ENCODE data around the gene PLEKHJ1. TPM values are rescaled to one million over a fixed set of nuclear protein-coding genes. Genes with fewer than 3 reads are reported as not detected.

The PLEKHJ1 gene
- total and polyA plus RNA-seq, 2 of the 13 experiments (the other 11 are each of a cell fraction or from before 2014, with no cell fraction given) = 70.5 to 130 TPM

DNA sequence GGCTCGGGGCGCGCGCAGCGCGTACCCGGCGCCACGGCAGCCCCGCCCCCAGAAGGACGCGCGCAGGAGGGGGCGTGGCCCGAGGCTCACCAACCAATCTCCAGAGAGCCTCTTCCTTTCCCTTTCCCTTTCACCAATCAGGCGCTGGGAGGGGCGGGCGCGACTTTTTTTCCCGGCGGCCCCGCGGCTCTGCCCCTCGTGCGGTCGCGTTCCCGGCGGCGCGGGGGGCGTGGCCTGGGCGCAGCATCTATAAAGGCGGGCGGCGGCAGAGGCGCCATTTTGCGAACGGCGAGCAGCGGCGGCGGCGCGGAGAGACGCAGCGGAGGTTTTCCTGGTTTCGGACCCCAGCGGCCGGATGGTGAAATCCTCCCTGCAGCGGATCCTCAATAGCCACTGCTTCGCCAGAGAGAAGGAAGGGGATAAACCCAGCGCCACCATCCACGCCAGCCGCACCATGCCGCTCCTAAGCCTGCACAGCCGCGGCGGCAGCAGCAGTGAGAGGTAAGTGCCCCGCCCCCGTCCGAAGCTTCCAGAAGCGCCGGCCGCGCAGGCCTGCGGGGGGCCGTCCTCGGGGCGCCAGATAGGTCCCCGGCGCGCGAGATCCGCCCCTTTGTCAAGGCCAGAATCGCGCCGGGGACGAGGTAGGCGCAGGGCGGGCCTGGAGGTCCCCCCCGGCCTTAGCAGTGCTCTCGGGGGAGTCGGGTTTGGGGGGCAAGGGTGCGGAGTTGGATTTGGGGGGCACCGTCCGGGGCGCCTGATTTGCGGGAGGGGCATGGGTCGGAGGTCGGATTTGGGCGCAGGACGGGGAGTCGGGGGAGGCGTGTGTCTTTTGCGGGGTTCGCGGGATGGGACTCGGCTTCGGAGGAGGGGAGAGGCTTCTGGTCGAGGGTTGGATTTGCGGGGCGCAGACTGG lies 33.4 kb upstream of the PLEKHJ1 start (continued):
- TF ChIP-seq STAT5B (CRISPR knock-in tag; IDR thresholded peaks at IDR 0.05) (peak; percentile 90; the same call in 1 of the 2 replicates), ZNF552 (CRISPR knock-in tag; IDR thresholded peaks at IDR 0.05; ENCODE audit: borderline replicate concordance) (no peak), HNRNPL (IDR thresholded peaks at IDR 0.05; ENCODE audit: low read depth, low read length) (no peak), ZNF746 (CRISPR knock-in tag; IDR thresholded peaks at IDR 0.05) (peak; percentile 52; the same call in 1 of the 2 replicates), ZNF275 (CRISPR knock-in tag; IDR thresholded peaks at IDR 0.05; ENCODE audit: borderline replicate concordance) (peak; percentile 76; the same call in 1 of the 2 replicates), JUN (CRISPR knock-in tag; IDR thresholded peaks at IDR 0.05) (no peak), NCOA5 (CRISPR knock-in tag; IDR thresholded peaks at IDR 0.05) (no peak), GATA4 (IDR thresholded peaks at IDR 0.05; ENCODE audit: borderline replicate concordance, low read depth) (peak; percentile 78), SRSF4 (IDR thresholded peaks at IDR 0.05; ENCODE audit: low read depth, low read length, poor library complexity, severe bottlenecking) (no peak), ZHX2 (IDR thresholded peaks at IDR 0.05; ENCODE audit: low read depth) (peak; percentile 83), ZHX2 (CRISPR knock-in tag; IDR thresholded peaks at IDR 0.05; ENCODE audit: borderline replicate concordance) (no peak), ZFY (CRISPR knock-in tag; IDR thresholded peaks at IDR 0.05) (peak; percentile 55; the same call in 1 of the 2 replicates), PREB (CRISPR knock-in tag; IDR thresholded peaks at IDR 0.05) (no peak)
- TF ChIP-seq, protein P1, sequence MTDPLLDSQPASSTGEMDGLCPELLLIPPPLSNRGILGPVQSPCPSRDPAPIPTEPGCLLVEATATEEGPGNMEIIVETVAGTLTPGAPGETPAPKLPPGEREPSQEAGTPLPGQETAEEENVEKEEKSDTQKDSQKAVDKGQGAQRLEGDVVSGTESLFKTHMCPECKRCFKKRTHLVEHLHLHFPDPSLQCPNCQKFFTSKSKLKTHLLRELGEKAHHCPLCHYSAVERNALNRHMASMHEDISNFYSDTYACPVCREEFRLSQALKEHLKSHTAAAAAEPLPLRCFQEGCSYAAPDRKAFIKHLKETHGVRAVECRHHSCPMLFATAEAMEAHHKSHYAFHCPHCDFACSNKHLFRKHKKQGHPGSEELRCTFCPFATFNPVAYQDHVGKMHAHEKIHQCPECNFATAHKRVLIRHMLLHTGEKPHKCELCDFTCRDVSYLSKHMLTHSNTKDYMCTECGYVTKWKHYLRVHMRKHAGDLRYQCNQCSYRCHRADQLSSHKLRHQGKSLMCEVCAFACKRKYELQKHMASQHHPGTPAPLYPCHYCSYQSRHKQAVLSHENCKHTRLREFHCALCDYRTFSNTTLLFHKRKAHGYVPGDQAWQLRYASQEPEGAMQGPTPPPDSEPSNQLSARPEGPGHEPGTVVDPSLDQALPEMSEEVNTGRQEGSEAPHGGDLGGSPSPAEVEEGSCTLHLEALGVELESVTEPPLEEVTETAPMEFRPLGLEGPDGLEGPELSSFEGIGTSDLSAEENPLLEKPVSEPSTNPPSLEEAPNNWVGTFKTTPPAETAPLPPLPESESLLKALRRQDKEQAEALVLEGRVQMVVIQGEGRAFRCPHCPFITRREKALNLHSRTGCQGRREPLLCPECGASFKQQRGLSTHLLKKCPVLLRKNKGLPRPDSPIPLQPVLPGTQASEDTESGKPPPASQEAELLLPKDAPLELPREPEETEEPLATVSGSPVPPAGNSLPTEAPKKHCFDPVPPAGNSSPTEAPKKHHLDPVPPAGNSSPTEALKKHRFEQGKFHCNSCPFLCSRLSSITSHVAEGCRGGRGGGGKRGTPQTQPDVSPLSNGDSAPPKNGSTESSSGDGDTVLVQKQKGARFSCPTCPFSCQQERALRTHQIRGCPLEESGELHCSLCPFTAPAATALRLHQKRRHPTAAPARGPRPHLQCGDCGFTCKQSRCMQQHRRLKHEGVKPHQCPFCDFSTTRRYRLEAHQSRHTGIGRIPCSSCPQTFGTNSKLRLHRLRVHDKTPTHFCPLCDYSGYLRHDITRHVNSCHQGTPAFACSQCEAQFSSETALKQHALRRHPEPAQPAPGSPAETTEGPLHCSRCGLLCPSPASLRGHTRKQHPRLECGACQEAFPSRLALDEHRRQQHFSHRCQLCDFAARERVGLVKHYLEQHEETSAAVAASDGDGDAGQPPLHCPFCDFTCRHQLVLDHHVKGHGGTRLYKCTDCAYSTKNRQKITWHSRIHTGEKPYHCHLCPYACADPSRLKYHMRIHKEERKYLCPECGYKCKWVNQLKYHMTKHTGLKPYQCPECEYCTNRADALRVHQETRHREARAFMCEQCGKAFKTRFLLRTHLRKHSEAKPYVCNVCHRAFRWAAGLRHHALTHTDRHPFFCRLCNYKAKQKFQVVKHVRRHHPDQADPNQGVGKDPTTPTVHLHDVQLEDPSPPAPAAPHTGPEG (CRISPR knock-in tag; IDR thresholded peaks at IDR 0.05) = no peak
